Measurements from ENCODE around the gene COL1A1.

The COL1A1 gene

DNA sequence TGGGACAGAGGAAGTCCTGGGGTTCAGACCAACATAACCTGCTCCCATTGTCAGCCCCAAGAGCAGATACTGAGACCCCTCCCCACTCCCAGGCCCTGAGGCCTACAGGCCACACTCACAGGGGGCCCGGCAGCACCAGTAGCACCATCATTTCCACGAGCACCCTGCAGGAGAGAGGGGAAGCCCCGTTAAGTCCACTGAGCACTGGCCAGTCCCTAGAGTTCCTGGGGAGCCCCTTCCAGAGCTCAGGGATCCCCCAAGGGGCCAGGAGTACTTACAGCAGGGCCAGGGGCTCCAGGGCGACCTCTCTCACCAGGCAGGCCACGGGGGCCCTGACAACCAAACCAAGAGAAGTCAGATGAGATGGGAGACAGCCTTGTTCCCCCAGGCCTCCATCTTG, 5.4 kb downstream of the COL1A1 start:
- Mint-ChIP-seq H3K36me3 (no peaks in the 10 kb centered on the region), H3K9me3 (ENCODE audit: low read depth) (no peaks in the 10 kb centered on the region), H3K4me1 (ENCODE audit: low read depth) (peaks cover 15% of the 10 kb centered on the region), H3K27ac (no peak overlapping the region), H3K4me3 (no peak overlapping the region), H3K27me3 (peaks cover 8% of the 10 kb centered on the region)

DNA sequence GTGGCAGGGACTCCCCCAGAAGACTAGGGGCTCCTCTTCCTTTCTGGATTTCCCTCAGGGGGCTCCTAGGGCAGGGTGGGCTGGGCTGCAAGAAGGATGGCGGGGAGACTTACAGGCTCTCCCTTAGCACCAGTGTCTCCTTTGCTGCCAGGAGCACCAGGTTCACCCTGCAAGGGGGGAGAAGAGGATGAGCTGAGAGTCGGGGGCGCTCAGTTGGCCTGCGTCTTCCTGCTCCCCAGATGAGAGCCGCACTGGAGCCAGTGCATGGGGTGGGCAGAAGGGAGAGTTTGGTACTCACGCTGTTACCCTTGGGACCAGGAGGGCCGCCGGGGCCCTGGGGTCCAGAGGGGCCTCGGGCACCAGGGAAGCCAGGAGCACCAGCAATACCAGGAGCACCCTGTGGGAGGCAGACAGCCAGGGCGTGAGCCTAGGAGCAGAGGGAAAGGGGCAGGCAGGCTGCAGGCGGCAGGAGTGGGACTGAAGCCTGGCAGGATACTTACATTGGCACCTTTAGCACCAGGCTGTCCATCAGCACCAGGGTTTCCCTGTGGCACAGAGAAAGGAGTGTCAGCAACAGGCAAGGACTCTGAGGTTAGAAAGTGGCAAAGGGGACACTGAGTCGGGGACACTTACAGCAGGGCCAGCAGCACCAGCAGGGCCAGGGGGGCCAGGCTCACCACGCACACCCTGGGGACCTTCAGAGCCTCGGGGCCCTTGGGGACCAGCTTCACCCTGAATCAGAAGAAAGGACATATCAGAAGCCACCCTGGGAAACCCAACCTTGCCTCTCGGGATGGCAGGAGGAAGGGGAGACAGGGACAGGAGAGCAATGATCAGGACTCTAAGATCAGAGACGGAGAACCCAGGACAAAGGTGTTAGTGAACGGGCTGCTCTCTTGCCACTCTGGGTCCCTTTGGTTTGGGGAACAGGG, 6.2 kb downstream of the COL1A1 start:
- no peaks in the 10 kb centered on the region for H3K36me3 Mint-ChIP-seq
- H3K27ac Mint-ChIP-seq = no peak overlapping the region
- no peaks in the 10 kb centered on the region for H3K9me3 Mint-ChIP-seq (ENCODE audit: low read depth)
- H3K4me1 Mint-ChIP-seq (ENCODE audit: low read depth) = peaks cover 9% of the 10 kb centered on the region
- H3K4me3 Mint-ChIP-seq = no peak overlapping the region
- peaks cover 5% of the 10 kb centered on the region for H3K27me3 Mint-ChIP-seq

DNA sequence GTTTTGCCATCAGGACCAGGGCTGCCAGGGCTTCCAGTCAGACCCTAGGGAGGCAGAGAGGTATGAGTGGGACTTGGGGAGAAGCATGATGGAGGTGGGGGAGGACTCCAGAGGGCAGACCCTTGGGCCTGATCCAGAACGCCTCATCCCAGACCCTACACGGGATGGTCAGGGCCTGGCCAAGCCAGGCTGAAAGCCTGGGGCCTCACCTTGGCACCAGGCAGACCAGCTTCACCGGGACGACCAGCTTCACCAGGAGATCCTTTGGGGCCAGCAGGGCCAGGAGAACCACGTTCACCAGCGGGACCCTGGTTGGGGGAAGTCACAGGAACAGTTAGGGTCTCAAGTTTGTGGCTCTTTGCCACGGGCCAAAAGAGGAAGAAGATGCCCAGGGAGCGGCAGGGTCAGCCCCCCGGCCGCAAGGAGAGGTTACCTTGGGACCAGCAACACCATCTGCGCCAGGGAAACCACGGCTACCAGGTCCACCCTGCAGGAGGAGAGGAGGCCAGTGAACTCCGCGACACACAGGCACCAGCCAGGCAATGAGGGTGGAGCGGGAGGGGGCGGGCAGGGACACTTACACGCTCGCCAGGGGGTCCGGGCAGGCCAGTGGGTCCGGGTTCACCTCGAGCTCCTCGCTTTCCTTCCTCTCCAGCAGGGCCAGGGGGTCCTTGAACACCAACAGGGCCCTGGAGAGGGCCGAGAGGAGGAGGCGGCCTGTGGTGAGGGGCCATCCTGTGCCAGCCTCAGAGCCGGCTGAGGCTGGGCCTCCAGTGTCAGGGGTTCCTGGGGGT, 7.1 kb downstream of the COL1A1 start:
- peaks cover 9% of the 10 kb centered on the region for H3K4me1 Mint-ChIP-seq (ENCODE audit: low read depth)
- no peak overlapping the region for H3K4me3 Mint-ChIP-seq
- H3K36me3 Mint-ChIP-seq = no peaks in the 10 kb centered on the region
- peaks cover 5% of the 10 kb centered on the region for H3K27me3 Mint-ChIP-seq
- no peak overlapping the region for H3K27ac Mint-ChIP-seq
- no peaks in the 10 kb centered on the region for H3K9me3 Mint-ChIP-seq (ENCODE audit: low read depth)

DNA sequence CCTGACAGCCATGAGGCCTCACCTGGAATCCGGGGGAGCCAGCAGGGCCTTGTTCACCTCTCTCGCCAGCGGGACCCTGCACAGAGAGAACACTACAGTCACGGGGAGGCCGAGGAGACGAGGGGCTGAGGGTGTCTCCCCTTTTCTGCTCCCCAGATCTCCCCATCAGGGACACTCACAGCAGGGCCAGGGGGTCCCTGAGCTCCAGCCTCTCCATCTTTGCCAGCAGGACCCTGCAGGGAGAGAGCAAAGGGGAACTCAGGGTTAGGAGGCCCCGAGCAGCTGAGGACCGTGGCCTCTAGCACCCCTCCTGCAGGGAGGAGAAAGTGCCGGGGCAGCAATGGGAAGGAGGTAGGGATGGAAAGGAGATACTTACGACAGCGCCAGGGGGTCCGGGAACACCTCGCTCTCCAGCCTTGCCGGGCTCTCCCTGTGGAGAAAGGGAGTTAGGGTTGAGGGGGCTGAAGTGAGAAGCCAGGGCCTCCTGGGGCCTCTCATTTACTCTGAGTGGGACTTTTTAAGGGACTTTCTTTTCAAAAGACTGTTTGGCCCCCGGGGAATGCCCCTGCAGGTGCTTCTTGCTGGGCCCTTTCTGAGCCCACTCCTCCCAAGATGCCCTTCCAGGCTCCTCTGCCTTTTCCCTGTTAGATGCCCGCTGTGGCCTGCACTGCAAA, 8.7 kb downstream of the COL1A1 start:
- Mint-ChIP-seq H3K4me3 (no peak overlapping the region), H3K9me3 (ENCODE audit: low read depth) (no peaks in the 10 kb centered on the region), H3K27ac (no peak overlapping the region), H3K36me3 (no peaks in the 10 kb centered on the region), H3K4me1 (ENCODE audit: low read depth) (no peaks in the 10 kb centered on the region), H3K27me3 (no peaks in the 10 kb centered on the region)

DNA sequence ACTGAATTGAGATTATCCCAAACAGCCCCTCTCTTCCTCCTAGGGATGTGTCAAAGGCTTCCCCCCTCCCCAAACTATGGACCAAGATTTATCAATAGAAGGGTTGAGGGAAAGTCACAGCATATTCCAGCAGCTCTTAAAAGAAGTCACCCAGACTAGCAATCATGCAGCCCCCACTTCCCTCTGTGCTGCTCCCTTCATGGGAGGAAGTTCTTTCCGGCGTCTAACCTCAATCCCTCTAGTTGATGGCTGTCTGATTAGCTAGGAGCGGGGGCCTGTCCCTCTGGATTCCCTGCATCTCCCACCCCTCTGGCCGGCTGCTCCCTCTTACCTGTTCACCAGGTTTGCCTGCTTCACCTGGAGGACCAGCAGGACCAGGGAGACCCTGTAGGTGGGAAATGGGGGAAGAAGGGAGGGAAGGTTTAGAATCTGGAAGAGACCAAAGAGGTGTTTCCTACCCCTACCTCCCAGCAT, 9.2 kb downstream of the COL1A1 start:
- H3K4me3 Mint-ChIP-seq = no peak overlapping the region
- no peaks in the 10 kb centered on the region for H3K27me3 Mint-ChIP-seq
- no peaks in the 10 kb centered on the region for H3K36me3 Mint-ChIP-seq
- no peaks in the 10 kb centered on the region for H3K4me1 Mint-ChIP-seq (ENCODE audit: low read depth)
- H3K27ac Mint-ChIP-seq = no peak overlapping the region
- no peaks in the 10 kb centered on the region for H3K9me3 Mint-ChIP-seq (ENCODE audit: low read depth)

DNA sequence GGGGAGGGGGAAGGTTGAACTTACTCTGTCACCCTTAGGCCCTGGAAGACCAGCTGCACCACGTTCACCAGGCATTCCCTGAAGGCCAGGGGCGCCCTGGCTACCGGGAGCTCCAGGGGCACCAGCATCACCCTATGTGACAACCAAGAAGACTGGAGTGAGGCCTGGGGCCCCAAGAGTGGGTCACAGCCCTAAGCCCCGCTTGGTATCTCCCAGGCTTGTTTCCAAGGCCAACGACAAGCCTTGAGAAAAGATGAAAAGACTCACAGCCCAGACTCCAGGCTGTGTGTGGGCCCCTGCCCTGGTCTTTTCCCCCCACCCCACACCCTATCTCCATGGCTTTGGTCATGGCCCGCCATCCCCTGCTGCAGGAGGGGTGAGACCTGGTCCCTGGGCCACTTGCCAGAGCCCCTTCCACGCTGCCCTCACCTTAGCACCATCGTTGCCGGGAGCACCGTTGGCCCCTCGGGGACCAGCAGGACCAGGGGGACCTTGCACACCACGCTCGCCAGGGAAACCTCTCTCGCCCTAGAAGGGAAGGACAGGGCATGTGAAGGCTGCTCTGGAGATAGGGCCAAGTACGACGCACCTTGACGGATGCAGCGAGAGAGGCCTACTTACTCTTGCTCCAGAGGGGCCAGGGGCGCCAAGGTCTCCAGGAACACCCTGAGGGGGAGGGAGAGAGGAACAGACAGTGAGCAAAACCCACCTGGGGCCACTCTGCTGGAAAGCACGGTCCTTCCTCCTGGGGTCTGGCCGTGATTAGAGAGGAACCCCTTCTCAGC, 9.9 kb downstream of the COL1A1 start:
- Mint-ChIP-seq H3K9me3 (ENCODE audit: low read depth) (no peaks in the 10 kb centered on the region), H3K36me3 (no peaks in the 10 kb centered on the region), H3K4me1 (ENCODE audit: low read depth) (no peaks in the 10 kb centered on the region), H3K27me3 (no peaks in the 10 kb centered on the region), H3K27ac (no peak overlapping the region), H3K4me3 (no peak overlapping the region)

DNA sequence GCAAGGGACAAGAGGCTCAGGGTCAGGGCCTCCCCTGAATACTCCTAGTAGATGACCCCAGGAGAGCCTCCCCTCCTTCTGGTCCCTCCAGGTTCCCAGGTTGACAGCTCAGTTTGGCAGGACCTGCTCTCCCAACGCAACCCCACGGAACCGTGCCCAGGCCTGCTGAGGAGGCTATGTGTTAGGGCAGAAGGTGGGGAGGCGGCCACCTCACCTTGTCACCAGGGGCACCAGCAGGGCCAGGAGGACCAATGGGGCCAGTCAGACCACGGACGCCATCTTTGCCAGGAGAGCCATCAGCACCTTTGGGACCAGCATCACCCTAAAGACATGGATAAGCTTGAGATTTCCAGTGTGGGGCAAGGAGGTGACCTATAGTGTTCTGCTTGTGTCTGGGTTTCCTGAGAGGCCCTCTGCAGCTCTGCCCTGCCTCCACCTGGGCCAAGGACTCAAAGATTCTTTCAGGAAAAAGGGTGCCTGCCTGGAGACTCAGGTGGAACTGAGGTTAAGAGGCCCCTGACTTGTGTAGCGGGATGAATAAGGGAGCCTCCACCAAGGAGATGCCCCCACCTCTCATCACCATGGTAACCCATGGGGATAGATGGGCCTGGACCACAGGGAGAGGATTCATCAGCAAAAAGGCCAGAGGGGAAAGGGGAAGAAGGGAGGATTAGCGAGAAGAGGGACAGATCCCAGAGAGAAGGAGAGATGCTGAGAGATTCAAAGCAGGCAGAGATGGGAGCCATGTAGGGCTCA, 10.7 kb downstream of the COL1A1 start:
- Mint-ChIP-seq H3K4me3 (no peak overlapping the region), H3K27me3 (no peaks in the 10 kb centered on the region), H3K27ac (no peak overlapping the region), H3K36me3 (no peaks in the 10 kb centered on the region), H3K4me1 (ENCODE audit: low read depth) (no peaks in the 10 kb centered on the region), H3K9me3 (ENCODE audit: low read depth) (no peaks in the 10 kb centered on the region)

DNA sequence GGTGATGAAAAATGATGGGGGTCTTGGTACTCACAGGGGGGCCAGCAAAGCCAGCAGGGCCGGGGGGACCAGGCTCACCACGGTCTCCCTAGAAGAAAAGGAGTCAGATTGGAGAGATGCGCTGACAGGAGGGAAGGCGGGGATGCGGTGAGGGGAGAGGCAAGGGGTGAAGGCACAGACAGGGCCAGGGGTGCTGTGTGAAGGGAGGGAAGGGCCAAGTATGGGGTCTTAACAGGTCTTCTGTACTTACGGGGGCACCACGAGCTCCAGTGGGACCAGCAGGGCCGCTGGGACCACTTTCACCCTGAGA, 11.2 kb downstream of the COL1A1 start:
- H3K4me1 Mint-ChIP-seq (ENCODE audit: low read depth) = no peaks in the 10 kb centered on the region
- no peak overlapping the region for H3K4me3 Mint-ChIP-seq
- H3K36me3 Mint-ChIP-seq = no peaks in the 10 kb centered on the region
- H3K27ac Mint-ChIP-seq = no peak overlapping the region
- no peaks in the 10 kb centered on the region for H3K9me3 Mint-ChIP-seq (ENCODE audit: low read depth)
- no peaks in the 10 kb centered on the region for H3K27me3 Mint-ChIP-seq

DNA sequence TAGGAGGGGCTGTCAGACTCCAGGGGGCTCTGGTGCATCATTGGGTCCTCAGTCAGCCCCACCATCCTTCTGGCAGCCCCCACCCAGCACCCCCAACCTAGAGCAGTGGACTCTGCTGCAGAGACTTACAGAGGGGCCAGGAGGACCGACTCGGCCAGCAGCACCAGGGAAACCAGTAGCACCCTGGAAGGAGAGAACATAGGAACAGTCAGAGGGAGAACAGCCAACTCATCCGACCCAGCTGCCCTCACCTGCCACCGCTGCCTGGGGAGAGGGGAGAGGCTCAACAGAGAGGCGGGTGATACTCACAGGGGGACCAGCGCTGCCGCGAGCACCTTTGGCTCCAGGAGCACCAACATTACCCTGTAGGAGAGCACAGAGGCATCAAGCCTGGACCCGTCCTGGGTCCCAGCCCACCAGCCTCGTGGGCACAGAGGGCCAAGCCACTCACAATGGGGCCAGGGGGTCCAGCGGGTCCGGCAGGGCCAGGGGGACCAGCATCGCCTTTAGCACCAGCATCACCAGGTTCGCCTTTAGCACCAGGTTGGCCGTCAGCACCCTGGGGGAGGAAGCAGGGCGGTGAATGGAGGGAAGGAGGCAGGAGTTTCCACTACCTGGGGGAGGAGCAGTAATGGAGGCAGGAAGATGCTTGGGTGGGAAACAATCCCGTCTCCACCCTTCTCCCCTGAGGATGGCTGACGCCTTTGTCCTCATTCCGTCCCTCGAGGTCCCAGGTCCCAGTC, 11.7 kb downstream of the COL1A1 start:
- H3K36me3 Mint-ChIP-seq = no peaks in the 10 kb centered on the region

DNA sequence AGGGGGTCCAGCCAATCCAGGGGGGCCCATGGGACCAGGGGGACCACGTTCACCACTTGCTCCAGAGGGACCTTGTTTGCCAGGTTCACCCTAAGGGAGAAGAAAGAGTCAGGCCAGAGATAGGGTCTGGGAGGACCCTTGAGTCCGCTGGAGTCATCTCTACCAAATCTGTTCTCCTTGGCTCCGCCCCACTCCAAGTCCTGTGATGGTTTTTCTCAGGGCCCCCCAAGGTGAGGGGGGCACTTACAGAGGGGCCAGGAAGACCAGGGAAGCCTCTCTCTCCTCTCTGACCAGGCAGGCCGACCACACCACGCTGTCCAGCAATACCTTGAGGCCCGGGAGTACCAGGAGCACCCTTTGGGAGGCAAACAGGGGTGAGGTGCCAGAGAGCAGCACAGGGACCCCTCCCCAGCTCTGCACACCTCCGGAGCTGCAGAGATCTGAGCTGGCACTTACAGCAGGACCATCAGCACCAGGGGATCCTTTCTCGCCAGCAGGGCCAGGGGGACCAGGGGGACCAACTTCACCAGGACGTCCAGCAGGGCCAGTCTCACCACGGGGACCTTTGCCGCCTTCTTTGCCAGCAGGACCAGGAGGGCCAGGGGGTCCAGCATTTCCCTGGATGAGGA, 12.4 kb downstream of the COL1A1 start:
- Mint-ChIP-seq H3K27ac (no peak overlapping the region), H3K36me3 (no peaks in the 10 kb centered on the region), H3K4me3 (no peak overlapping the region), H3K9me3 (ENCODE audit: low read depth) (no peaks in the 10 kb centered on the region), H3K27me3 (no peaks in the 10 kb centered on the region), H3K4me1 (ENCODE audit: low read depth) (peaks cover 2% of the 10 kb centered on the region)

More for the DNA sequence above, 11.7 kb downstream of the COL1A1 start:
- Mint-ChIP-seq H3K27ac (no peak overlapping the region), H3K4me1 (ENCODE audit: low read depth) (no peaks in the 10 kb centered on the region), H3K27me3 (no peaks in the 10 kb centered on the region), H3K4me3 (no peak overlapping the region), H3K9me3 (ENCODE audit: low read depth) (no peaks in the 10 kb centered on the region)

DNA sequence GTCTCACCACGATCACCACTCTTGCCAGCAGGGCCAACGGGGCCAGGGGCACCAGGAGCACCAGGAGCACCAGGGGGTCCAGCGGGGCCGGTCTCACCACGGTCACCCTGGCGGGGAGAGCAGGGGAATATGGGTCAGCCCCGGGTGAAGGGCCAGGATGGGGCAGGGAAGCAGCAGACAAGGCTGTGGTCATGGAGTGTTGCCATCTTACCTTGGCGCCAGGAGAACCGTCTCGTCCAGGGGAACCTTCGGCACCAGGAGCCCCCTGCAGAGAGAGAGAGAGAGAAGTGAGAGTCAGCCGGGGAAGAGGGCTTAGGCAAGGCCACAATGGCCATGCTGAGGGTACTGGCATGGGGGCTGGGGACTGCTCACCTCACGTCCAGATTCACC, 12.9 kb downstream of the COL1A1 start:
- H3K9me3 Mint-ChIP-seq (ENCODE audit: low read depth) = no peaks in the 10 kb centered on the region
- H3K36me3 Mint-ChIP-seq = no peaks in the 10 kb centered on the region
- peaks cover 7% of the 10 kb centered on the region for H3K4me1 Mint-ChIP-seq (ENCODE audit: low read depth)
- H3K4me3 Mint-ChIP-seq = no peak overlapping the region
- no peak overlapping the region for H3K27ac Mint-ChIP-seq
- H3K27me3 Mint-ChIP-seq = no peaks in the 10 kb centered on the region

DNA sequence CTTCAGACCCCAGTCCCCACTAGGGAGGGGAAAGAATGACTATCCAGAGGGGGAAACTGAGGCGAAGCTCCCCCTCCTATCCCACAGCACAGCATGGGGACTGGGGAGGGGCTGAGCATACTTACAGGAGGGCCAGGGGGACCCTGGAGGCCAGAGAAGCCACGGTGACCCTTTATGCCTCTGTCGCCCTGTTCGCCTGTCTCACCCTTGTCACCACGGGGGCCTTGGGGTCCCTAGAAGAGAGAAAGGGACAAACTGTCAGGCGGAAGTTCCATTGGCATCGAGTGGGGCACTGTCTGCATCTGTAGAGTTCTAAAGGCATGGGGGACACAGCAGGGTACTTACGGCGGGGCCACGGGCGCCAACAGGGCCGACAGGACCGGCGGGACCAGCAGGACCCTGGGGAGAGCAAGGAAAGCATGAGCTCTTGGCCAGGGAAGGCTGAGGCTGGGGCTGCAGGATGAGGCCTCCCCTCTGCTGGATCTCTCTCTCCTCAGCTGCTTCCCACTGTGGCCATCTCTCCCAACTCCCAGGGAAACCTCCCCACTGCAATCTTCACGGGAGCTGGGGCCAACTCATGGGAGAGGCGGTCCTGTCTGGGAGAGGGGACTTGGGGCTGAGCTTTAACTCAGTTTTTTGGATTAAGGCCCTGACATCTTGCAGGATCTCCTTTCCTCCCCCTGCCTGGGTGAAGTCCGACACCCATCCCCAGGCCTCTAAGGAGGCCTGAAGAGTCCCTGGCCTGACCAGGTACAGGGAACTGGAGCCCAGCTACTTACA, 13.5 kb downstream of the COL1A1 start:
- no peak overlapping the region for H3K27ac Mint-ChIP-seq
- no peaks in the 10 kb centered on the region for H3K9me3 Mint-ChIP-seq (ENCODE audit: low read depth)
- H3K4me3 Mint-ChIP-seq = no peak overlapping the region
- H3K27me3 Mint-ChIP-seq = no peaks in the 10 kb centered on the region
- peaks cover 9% of the 10 kb centered on the region for H3K4me1 Mint-ChIP-seq (ENCODE audit: low read depth)
- no peaks in the 10 kb centered on the region for H3K36me3 Mint-ChIP-seq

DNA sequence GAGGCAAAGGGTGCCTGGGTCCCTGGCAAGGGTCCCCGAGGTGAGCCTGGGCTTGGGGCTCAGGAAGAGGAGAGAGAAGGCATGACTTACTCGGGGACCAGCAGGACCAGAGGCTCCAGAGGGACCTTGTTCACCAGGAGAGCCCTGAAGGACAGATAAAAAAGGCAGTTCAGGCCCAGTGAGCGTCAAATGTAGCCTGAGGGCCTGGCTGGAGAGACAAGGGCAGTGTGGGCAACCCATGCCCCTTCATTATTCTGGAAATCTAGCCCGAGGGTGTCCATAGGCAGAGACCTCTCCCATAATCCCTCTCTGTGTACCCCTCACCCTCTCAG, 14.1 kb downstream of the COL1A1 start:
- H3K36me3 Mint-ChIP-seq = no peaks in the 10 kb centered on the region
- H3K4me1 Mint-ChIP-seq (ENCODE audit: low read depth) = peaks cover 11% of the 10 kb centered on the region
- H3K4me3 Mint-ChIP-seq = no peak overlapping the region
- H3K27ac Mint-ChIP-seq = no peak overlapping the region
- no peaks in the 10 kb centered on the region for H3K27me3 Mint-ChIP-seq
- H3K9me3 Mint-ChIP-seq (ENCODE audit: low read depth) = no peaks in the 10 kb centered on the region

Measured in activated naive CD8-positive, alpha-beta T cell (primary cell).